Activated B cell treated with CpG ODN at 0.5 μM for 24 hours (primary cell): ENCODE results near the gene RNF115. TPM values are rescaled to one million over a fixed set of nuclear protein-coding genes. Genes with fewer than 3 reads are reported as not detected.
"Not testable (repeated sequence)": the region's sequence is repeated elsewhere in the genome, so short reads cannot be mapped to it uniquely, and the experiment has no call there.

Experiments used
- ATAC-seq: fragments of 200-7000 bp; cut with Tn5 transposase; one replicate; pipeline ENCODE4 v1.10.0; 2021; ENCODE audit warnings: low read depth, mild to moderate bottlenecking, moderate library complexity
- CTCF ChIA-PET: fragments of 350-600 bp; sonication (Branson Sonifier 250); formaldehyde crosslinking; loops from one replicate; lab custom pipeline; 2021; ENCODE audit warnings: antibody characterized with exemption; lab: Charles Lee
- POLR2A ChIA-PET: fragments of 350-600 bp; sonication (Branson Sonifier 250); formaldehyde crosslinking; loops from one replicate; lab custom pipeline; 2021; ENCODE audit warnings: antibody characterized with exemption; lab: Charles Lee
- DNase-seq: peaks from one replicate; pipeline ENCODE4 v3.0.0; 2022
- H3K27ac Mint-ChIP-seq: one replicate; pipeline ENCODE4 v1.8.0; 2020; ENCODE audit warnings: mixed read lengths
- H3K27me3 Mint-ChIP-seq: one replicate; pipeline ENCODE4 v1.8.0; 2021; ENCODE audit warnings: mixed read lengths
- H3K36me3 Mint-ChIP-seq: one replicate; pipeline ENCODE4 v1.8.0; 2021; ENCODE audit warnings: low read depth, mixed read lengths
- H3K4me1 Mint-ChIP-seq: one replicate; pipeline ENCODE4 v1.8.0; 2021; ENCODE audit warnings: mixed read lengths
- H3K4me3 Mint-ChIP-seq: one replicate; pipeline ENCODE4 v1.8.0; 2020; ENCODE audit warnings: mild to moderate bottlenecking, mixed read lengths
- H3K9me3 Mint-ChIP-seq: one replicate; pipeline ENCODE4 v1.8.0; 2020; ENCODE audit warnings: mixed read lengths
- CTCF ChIP-seq: fragments of 200-600 bp; IDR thresholded peaks from one replicate; pipeline ENCODE4 v1.8.0; 2022; ENCODE audit warnings: antibody characterized with exemption, mild to moderate bottlenecking
- intact Hi-C: fragments of 100-400 bp; cut with micrococcal nuclease; formaldehyde crosslinking; loops from one replicate; pipeline ENCODE4 v1.15.1; 2024
- total RNA-seq: library from RNA; stranded (reverse); gene quantifications from 2 replicates; pipeline ENCODE4 v1.2.3, GENCODE V29; 2022

RNF115 gene
- total RNA-seq, 1 donor from 2014 or later, result 19.7 TPM

- Mint-ChIP-seq H3K27me3 (no peaks in the 10 kb centered on the region), H3K4me1 (no peaks in the 10 kb centered on the region), H3K27ac (no peak overlapping the region), H3K36me3 (peaks cover 74% of the 10 kb centered on the region), H3K4me3 (no peak overlapping the region), H3K9me3 (peaks cover 22% of the 10 kb centered on the region)
- no peak for TF ChIP-seq CTCF
- intact Hi-C loops, result no loop called here
- no peak for ATAC-seq
- no peak for DNase-seq
- ChIA-PET POLR2A (no interaction called here), CTCF (no interaction called here)
Observed at GRCh38 chr1:145796753-145797152, 27.1 kb downstream of the RNF115 start.

- Mint-ChIP-seq H3K27ac (no peak overlapping the region), H3K4me3 (no peak overlapping the region), H3K27me3 (no peaks in the 10 kb centered on the region), H3K36me3 (peaks cover 70% of the 10 kb centered on the region), H3K9me3 (peaks cover 22% of the 10 kb centered on the region), H3K4me1 (no peaks in the 10 kb centered on the region)
- no peak for TF ChIP-seq CTCF
- ChIA-PET CTCF (no interaction called here), POLR2A (no interaction called here)
- ATAC-seq (no peak), DNase-seq (no peak)
- intact Hi-C loops, result no loop called here
Observed at GRCh38 chr1:145795257-145795881, 28.5 kb downstream of the RNF115 start.

GRCh38 chr1:145792484-145792883 is 31.4 kb downstream of the RNF115 start:
- no peak for TF ChIP-seq CTCF
- POLR2A ChIA-PET, result no interaction called here
- intact Hi-C loops, result loop anchor here (2.0 kb wide), 1 partner anchor 16 kb away; no protein-coding TSS in a partner anchor
- CTCF ChIA-PET, result no interaction called here
- Mint-ChIP-seq H3K36me3 (peaks cover 58% of the 10 kb centered on the region), H3K4me1 (no peaks in the 10 kb centered on the region), H3K4me3 (no peak overlapping the region), H3K27me3 (no peaks in the 10 kb centered on the region), H3K9me3 (peaks cover 18% of the 10 kb centered on the region), H3K27ac (no peak overlapping the region)
- no peak for ATAC-seq
- DNase-seq, result no peak

GRCh38 chr1:145791860-145792259 is 32.0 kb downstream of the RNF115 start:
- DNase-seq, H3K27ac Mint-ChIP-seq, CTCF ChIA-PET, ATAC-seq, H3K4me3 Mint-ChIP-seq, H3K27me3 Mint-ChIP-seq, H3K4me1 Mint-ChIP-seq, POLR2A ChIA-PET: not testable (repeated sequence)
- intact Hi-C loops, result loop anchor here (2.0 kb wide), 1 partner anchor 17 kb away; no protein-coding TSS in a partner anchor
- Mint-ChIP-seq H3K9me3 (peaks cover 13% of the 10 kb centered on the region), H3K36me3 (peaks cover 55% of the 10 kb centered on the region)

- H3K27me3 Mint-ChIP-seq, result no peaks in the 10 kb centered on the region
- no peak overlapping the region for H3K27ac Mint-ChIP-seq
- no peak for TF ChIP-seq CTCF
- ChIA-PET CTCF (interaction anchor here (1.0 kb wide), 1 partner anchor 11 kb away, joined by 3 read pairs; no protein-coding TSS in a partner anchor), POLR2A (no interaction called here)
- no peaks in the 10 kb centered on the region for H3K9me3 Mint-ChIP-seq
- intact Hi-C loops, result no loop called here
- DNase-seq, result no peak
- H3K36me3 Mint-ChIP-seq, result peaks cover 54% of the 10 kb centered on the region
- H3K4me1 Mint-ChIP-seq, result no peaks in the 10 kb centered on the region
- H3K4me3 Mint-ChIP-seq, result no peak overlapping the region
- ATAC-seq, result no peak
Observed at GRCh38 chr1:145788580-145788979, 35.3 kb downstream of the RNF115 start.
